Renal cortex interstitium (tissue), 11 donors: ENCODE measurements around the gene TMA16. TPM values are rescaled to one million over a fixed set of nuclear protein-coding genes. Genes with fewer than 3 reads are reported as not detected.

Experiments
- DNase-seq, 11 donors: peaks; one replicate each; pipeline ENCODE4 v3.0.0-alpha.2; 2013; ENCODE audit warnings: low read depth in 9 of 11, low spot score in 4 of 11; ENCODE audit errors: extremely low read depth in 1 of 11
- polyA plus RNA-seq, 3 donors: library from polyadenylated mRNA; unstranded; fragments of 120-200 nt; gene quantifications; one replicate each; pipeline ENCODE4 v1.2.1, GENCODE V29; 2013; ENCODE audit not compliant: insufficient read length in 3 of 3

TMA16 gene
- polyA plus RNA-seq, 3 donors: 38.0 to 41.6 (median 39.4) TPM

DNA sequence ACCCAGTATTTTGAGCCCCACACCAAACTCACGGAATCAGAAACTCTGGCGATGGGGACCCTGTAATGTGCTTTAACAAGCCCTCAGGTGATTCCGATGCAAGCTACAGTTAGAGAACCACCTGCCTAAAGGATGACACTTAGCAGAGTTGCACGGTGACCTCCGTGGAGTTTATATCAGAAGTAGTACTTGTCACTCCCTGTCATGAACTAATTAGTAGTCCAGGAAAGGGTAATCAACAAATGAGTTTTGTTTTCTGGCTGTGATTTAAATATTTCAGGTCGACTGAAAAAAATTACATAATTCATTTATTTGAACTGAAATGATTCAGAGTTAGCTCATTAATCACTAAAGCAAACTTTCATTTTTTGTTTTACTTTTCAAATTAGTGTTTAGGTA, 56.4 kb downstream of the TMA16 start:
- DNase-seq: no peak

DNA sequence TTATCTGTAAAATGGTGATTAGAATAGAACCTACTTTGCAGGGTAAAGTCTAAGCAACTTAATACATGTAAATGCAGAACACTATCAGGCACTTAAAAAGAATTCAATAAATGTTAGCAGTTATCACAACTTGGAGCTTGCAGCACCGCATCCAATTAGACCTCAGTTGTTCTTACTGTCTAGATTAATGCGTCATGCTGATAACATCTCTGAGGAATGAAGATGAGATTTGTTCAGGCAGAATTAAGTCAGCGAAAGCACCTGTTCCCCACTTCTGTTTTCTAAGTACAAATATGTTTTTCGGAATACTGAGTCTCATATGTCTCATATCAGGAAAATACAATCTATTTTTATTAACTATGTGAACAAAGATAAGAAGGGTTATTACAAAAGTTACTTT, 58.7 kb downstream of the TMA16 start:
- DNase-seq: no peak

DNA sequence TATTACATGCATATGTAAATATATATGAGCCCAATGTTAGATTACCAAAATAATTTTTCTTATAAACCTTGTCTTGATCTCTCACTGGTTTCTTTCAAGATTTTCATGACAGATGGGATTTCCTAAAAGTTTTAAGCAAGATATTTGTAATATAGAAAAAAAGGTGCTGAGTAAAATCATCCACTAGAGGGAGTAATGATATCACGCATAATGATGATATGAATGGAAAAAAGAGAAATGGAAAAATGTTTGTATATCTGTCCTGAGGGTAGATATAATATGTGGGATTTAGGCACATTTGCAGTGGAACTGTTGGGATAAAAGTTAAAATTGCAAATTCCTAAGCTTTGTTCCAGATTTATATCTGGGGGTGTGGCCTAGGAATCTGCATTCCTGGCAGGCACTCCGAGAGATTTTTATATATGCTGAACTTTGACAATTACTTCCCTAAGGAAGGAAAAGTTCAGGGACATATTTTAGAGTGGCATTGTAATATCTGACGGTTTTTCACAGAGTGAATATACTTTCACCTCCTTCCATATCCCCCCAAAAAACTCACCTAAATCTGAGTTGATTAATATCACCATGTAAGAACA, 60.5 kb downstream of the TMA16 start:
- peak in 1 of 11 donors; percentile 12 for DNase-seq

DNA sequence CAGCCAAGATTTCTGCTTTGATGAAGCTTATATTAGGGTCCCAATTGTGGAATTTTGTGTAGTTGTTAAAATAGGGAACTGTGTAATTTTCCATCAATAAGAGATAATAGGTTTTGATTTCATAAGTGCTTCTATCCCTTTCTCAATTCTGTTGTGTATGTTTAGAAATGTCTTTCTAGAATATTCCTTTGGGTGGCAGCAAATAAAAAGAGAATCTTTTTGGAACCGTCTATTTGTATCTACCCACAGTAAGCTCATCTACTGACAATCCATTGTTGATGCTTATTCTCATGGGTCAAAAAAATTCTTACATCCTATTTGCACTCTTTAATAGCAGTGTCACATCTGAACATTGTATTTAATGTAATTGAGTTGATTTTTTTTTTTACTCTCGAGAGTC, 61.7 kb downstream of the TMA16 start:
- DNase-seq: no peak

DNA sequence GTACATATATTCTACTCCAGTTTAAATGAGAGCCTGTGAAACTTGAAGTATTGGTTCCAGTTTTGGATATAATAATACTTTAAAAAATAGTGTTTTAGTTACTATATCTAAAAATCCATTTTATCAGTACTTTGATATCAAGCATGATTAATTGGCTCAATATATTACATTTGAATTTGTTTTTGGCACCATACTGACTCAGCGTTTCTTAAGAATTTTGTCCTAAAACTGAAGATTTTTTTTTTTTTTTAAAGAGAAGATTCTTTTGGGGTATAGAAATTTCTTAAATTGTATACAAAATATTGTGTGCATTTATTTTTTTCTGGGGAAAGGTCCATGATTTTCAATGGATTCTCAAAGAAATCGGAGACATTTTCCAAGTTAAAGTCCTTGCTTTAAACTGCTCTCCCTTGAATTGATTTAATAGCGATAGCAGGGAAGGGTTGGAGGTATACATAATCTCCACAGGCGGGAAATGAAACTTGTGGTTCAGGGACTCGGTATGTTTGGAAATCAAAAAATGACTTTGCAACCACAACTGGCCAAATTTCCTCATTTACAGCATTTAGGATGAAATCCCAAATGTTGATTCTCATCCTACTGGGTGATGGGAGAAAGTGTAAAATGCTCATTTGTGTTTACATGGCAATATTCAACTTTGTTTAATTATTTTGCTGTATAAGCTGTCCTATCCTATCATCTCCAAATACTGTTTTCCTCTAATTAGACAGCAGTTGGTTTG, 62.3 kb downstream of the TMA16 start:
- no peak for DNase-seq

DNA sequence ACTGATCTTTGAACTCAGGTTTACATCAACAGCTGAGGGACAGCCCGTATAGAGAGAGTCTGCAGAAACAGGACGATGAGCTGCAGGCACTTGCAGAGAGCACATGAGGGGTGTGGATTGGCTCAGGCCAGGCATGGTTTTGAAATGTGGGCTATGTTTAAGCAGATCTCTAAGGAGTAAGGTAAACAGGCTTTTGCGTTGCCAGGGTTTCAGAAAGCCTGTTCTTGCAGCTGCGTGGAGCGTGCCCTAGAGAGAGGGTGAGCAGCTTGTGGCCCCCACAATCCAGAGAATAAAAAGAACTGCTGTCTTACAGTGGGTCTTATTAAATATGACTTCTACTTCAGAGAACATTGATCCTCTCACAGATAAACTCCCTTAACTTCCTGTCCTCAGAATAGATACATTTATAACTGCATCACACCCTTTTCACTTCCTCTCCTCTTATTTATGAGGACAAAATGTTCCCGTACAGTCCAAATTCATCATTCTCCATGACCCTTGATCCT, 64.1 kb downstream of the TMA16 start:
- no peak for DNase-seq

DNA sequence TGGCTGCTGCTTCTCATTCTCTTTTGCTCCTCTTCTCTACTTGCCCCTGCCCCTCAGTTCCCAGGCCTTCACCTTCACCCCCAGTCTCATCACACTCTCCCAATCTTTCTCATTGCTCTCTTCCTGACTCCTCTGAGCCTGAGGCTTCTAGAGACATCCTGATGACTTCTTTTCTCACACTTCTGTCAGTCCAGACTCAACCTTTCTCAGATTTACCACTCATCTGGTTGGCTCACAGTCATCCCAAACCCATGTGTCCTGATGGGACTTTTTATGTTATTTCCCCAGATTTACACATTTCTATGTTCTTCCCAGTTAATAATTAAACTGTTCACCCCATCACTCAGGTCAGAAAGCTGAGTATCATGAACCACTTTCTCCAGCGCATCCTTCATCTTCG, 68.0 kb downstream of the TMA16 start:
- DNase-seq: no peak

DNA sequence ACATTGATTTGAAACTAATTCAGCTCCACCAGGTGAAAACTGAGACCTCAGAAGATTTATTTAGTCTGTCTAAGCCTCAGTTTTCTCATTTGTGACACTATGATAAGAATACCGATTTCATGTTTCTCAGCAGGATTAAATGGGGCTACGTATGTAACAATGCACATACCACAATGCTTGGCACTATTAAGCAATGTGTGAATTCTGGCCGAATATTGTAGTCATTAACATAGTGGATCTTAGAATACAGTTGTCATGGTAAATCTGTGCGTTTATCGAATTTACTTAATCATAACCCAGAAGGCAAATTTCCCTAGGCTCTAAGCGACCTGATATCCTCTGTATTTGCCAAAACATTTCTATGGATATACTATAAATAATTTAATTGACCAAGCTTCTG, 69.1 kb downstream of the TMA16 start:
- no peak for DNase-seq

DNA sequence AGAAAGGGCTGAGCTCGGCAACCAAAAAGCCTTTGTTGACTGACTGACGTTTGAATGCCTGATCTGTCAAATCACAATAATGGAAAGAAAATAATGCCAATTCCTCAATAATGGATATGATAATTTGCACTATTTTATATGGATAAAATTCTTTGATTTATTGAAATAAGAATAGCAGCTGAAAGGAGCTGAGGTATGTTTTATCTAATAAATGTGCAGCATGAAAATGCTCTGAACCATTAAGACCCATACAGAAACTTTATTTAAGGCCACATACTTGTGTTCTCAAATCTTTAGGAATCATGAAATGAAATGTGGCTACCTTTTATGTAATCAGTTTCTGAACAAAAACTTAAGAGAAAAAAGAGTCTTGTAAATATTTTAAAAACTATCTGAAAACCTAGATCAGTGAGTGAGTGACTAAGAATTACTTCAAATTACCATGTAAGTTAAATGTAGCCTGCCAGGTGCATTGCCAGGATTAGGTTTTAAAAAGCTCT, 69.8 kb downstream of the TMA16 start:
- no peak for DNase-seq

DNA sequence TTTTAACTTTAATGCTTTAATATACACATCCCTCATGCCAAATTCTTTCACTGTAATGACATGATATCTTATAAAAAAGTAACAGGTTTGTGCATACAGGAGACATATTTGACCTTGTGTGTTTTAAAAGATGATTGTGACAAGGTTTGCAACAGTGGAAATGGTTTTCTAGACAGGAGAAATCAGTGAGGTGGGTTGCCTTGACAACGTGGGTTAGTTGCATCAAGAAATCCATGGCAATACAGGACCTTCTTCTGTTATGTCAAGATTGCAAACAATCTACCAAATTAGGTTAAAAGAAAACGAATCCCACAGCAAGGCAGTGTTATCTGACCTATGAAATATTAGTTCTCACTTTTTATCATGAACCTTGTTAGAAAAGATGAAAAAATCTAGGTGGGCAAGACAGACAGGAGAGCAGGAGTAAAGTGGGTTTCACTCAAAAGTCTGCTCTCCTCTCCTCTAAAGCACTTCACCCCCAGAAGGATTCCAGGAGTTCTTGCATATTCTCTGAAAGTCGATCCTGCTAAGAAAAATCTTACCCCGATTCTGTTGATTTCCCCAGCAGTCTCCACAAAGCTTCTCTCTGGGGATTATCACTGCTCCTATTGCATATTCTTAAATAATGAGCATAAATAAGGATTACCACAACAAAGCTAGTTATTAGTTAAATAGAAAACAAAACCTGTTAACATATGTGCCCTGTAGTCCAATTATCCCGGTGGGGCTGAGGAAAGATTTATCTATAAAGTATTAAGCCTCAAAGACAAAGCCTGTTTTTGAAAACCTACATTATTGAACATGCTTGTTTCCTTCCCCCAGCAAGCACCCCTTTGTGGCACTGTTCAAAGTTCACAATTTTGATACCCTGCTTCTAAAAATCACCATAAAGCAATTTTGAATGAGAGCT, 71.0 kb downstream of the TMA16 start:
- no peak for DNase-seq

DNA sequence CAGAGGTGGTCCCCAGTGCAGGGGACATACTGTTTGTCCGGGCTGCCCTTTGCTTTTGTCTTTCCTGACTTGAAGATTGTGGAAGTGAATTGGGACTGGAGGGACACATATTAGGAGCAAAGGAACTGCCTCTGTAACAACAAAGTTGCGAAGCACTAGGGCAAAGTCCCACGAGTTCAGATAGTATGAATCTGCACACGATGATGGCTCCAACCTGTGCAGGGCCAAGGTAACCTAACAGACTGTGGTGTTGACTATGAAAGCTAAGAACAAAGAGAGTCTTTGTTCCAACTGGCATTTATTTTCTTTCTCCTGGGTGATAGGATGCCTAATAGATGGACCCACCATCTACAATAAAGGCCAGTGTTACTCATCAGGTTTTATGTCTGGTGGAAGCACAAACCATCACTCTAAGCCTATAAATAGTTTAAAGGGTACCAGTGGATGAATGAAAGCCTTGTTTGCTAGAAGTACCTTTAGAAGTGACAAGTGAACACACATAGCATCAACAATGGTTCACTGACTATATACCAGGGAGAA, 71.8 kb downstream of the TMA16 start:
- no peak for DNase-seq

DNA sequence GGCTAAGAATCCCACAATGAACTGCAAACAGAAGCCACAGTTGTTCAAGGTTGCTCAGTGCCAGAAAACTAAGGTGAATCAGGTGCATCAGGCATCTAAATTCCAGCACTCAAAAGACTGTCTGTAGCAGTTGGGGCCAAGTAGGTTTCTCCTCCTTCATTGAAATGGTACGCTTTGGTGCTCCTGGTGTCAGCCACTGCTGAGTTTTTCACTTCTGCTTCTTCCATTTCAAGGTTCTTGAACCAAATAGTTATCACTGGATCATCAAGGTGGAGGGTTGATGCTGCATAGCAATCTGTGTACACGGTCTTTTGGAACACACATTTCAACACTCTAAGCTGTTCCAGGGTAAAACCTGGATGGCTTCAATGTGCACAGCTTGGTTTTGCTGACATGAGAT, 74.4 kb downstream of the TMA16 start:
- DNase-seq: no peak

Other genes with a start within 250 kb of the TMA16 start
- 10 to 100 TPM; 14.9 to 21.0 (median 20.8) TPM for gene NPY1R, start 162.1 kb upstream of the TMA16 start, polyA plus RNA-seq
- 1 to 10 TPM; 3.2 to 5.0 (median 4.4) TPM for gene NPY5R, start 150.8 kb upstream of the TMA16 start, polyA plus RNA-seq
- under 1 TPM in 1 of 3 donors, not detected in 2; 0.04 TPM for gene TKTL2, start 20.9 kb upstream of the TMA16 start, polyA plus RNA-seq